HCT116 (cell line): ENCODE measurements around the gene MESD. TPM values are rescaled to one million over a fixed set of nuclear protein-coding genes. Genes with fewer than 3 reads are reported as not detected.

Experiments
- ATAC-seq: fragments of 200-7000 bp; cut with Tn5 transposase; 2 replicates; pipeline ENCODE4 v1.9.1; 2020; ENCODE audit warnings: mild to moderate bottlenecking, moderate library complexity
- BruUV-seq: library from RNA; stranded (reverse); fragments of 400-500 nt; replicated peaks from 2 replicates; lab custom pipeline; 2021; lab: Mats Ljungman, UMichigan
- CTCF ChIA-PET: fragments of 300-600 bp; sonication (Branson Sonifier 250); formaldehyde crosslinking; loops from one replicate; lab custom pipeline; 2021; ENCODE audit warnings: antibody characterized with exemption; lab: Charles Lee
- POLR2A ChIA-PET: fragments of 300-600, 350-600 bp; sonication (Branson Sonifier 250); formaldehyde crosslinking; loops from one replicate; lab custom pipeline; 2021; ENCODE audit warnings: antibody characterized with exemption; lab: Charles Lee
- RAD21 ChIA-PET, 2 experiments: fragments of 300-600 bp; sonication (Branson Sonifier 250); formaldehyde crosslinking; loops; one replicate each; lab custom pipeline; 2023; ENCODE audit warnings: low total read pairs in 2 of 2; ENCODE audit not compliant: uncharacterized antibody in 2 of 2, unreplicated experiment in 2 of 2, low non-redundant PET in 1 of 2; lab: Charles Lee
- DNase-seq: peaks from one replicate; pipeline ENCODE4 v3.0.0-alpha.2; 2010; ENCODE audit warnings: low read depth, low spot score
- H2AFZ ChIP-seq: fragments of 200-600 bp; shearing (Covaris generic), sonication (generic); 2 replicates; pipeline ENCODE4 v1.6.1; 2017; ENCODE audit warnings: low read depth, mixed run types, mixed read lengths, antibody characterized with exemption, low read length; ENCODE audit not compliant: poor library complexity, severe bottlenecking
- H3K27ac ChIP-seq: 2 replicates; pipeline ENCODE4 v1.5.1; 2012; ENCODE audit warnings: low read depth, low read length
- H3K27me3 ChIP-seq: fragments of 200-600 bp; sonication (generic); 2 replicates; pipeline ENCODE4 v1.6.1; 2016; ENCODE audit warnings: mixed run types, low read length, mixed read lengths; ENCODE audit not compliant: insufficient read depth
- H3K36me3 ChIP-seq, 2 experiments: fragments of 200-500 bp in 1 of 2; fragments of 200-600 bp in 1 of 2; sonication (Bioruptor generic) in 1 of 2; sonication (generic) in 1 of 2; 2 replicates each; pipeline versions ENCODE4 v1.5.1 to v1.6.1; 2014 to 2016; ENCODE audit warnings: low read length in 2 of 2, inconsistent platforms in 1 of 2, mixed read lengths in 1 of 2, mixed run types in 1 of 2; ENCODE audit not compliant: insufficient read depth in 2 of 2, control insufficient read depth in 1 of 2
- H3K4me1 ChIP-seq, 2 experiments: fragments of 200-600 bp in 1 of 2; sonication (generic) in 1 of 2; 2 replicates each; pipeline versions ENCODE4 v1.5.1 to v1.6.1; 2012 to 2017; ENCODE audit warnings: low read length in 2 of 2, inconsistent platforms in 1 of 2, mild to moderate bottlenecking in 1 of 2, mixed read lengths in 1 of 2, mixed run types in 1 of 2, moderate library complexity in 1 of 2; ENCODE audit not compliant: insufficient read depth in 2 of 2, control insufficient read depth in 1 of 2
- H3K4me2 ChIP-seq: fragments of 200-600 bp; sonication (generic); 2 replicates; pipeline ENCODE4 v1.6.1; 2017; ENCODE audit warnings: mixed run types, low read length, mixed read lengths
- H3K4me3 ChIP-seq, 2 experiments: fragments of 200-600 bp in 1 of 2; sonication (generic) in 1 of 2; replicated peaks in 1 of 2; 2 replicates each; pipeline ENCODE4 v1.5.1; 2011 to 2016; ENCODE audit warnings: low read length in 2 of 2, control low read depth in 1 of 2, low read depth in 1 of 2, mild to moderate bottlenecking in 1 of 2, mixed read lengths in 1 of 2, mixed run types in 1 of 2
- H3K79me2 ChIP-seq: fragments of 200-600 bp; sonication (generic); 2 replicates; pipeline ENCODE4 v1.6.1; 2017; ENCODE audit warnings: mild to moderate bottlenecking, mixed run types, low read length, moderate library complexity, mixed read lengths; ENCODE audit not compliant: insufficient read depth
- H3K9ac ChIP-seq: fragments of 200-600 bp; sonication (generic); 2 replicates; pipeline ENCODE4 v1.6.1; 2016; ENCODE audit warnings: low read length, mixed read lengths
- H3K9me2 ChIP-seq: fragments of 200-600 bp; sonication (generic), shearing (Covaris generic); 2 replicates; pipeline ENCODE4 v1.6.1; 2017; ENCODE audit warnings: mixed run types, mild to moderate bottlenecking, moderate library complexity; ENCODE audit not compliant: insufficient read depth
- H3K9me3 ChIP-seq, 2 experiments: fragments of 200-500 bp in 1 of 2; fragments of 200-600 bp in 1 of 2; sonication (Bioruptor generic) in 1 of 2; sonication (generic) in 1 of 2; 2 replicates each; pipeline ENCODE4 v1.6.1; 2014 to 2017; ENCODE audit warnings: low read length in 2 of 2, mixed read lengths in 2 of 2, inconsistent platforms in 1 of 2, low read depth in 1 of 2, mild to moderate bottlenecking in 1 of 2, mixed run types in 1 of 2, moderate library complexity in 1 of 2; ENCODE audit not compliant: control insufficient read depth in 1 of 2, insufficient read depth in 1 of 2
- H4K20me1 ChIP-seq: fragments of 200-600 bp; sonication (generic), shearing (Covaris generic); 2 replicates; pipeline ENCODE4 v1.6.1; 2017; ENCODE audit warnings: mixed run types, mild to moderate bottlenecking, moderate library complexity; ENCODE audit not compliant: insufficient read depth
- CEBPB ChIP-seq: IDR thresholded peaks from 2 replicates; pipeline ENCODE4 v1.6.1; 2012; ENCODE audit warnings: low read depth
- POLR2A ChIP-seq: IDR thresholded peaks from 2 replicates; pipeline ENCODE4 v1.7.0; 2011; ENCODE audit warnings: borderline replicate concordance; ENCODE audit not compliant: insufficient read depth, insufficient read length; ENCODE audit errors: extremely low read depth
- RAD21 ChIP-seq: IDR thresholded peaks from 2 replicates; pipeline ENCODE4 v1.6.1; 2012; ENCODE audit warnings: low read depth, mild to moderate bottlenecking
- REST ChIP-seq: IDR thresholded peaks from 2 replicates; pipeline ENCODE4 v1.6.1; 2012; ENCODE audit warnings: low read depth
- ZFX ChIP-seq: fragments of 450-650 bp; IDR thresholded peaks from 2 replicates; pipeline ENCODE4 v1.6.1; 2017
- intact Hi-C: fragments of 100-400 bp; cut with micrococcal nuclease; formaldehyde crosslinking; loops from 2 replicates; pipeline ENCODE4 v1.10.0; 2022
- total RNA-seq: library from RNA; stranded (reverse); gene quantifications from one replicate; pipeline ENCODE4 v1.2.1, GENCODE V29; 2021; ENCODE audit not compliant: unreplicated experiment
- TF ChIP-seq, protein P1 (sequence below), 3 experiments: fragments of 200-600 bp in 1 of 3; sonication (generic) in 1 of 3; IDR thresholded peaks in 2 of 3; conservative IDR thresholded peaks in 1 of 3; 2 replicates each; pipeline ENCODE4 v1.5.1; 2012 to 2017; ENCODE audit warnings: low read depth in 2 of 3, low read length in 2 of 3, antibody characterized with exemption in 1 of 3, borderline replicate concordance in 1 of 3, control low read depth in 1 of 3, mild to moderate bottlenecking in 1 of 3, mixed read lengths in 1 of 3, mixed run types in 1 of 3, moderate library complexity in 1 of 3; ENCODE audit not compliant: insufficient read depth in 1 of 3

MESD gene
- total RNA-seq, 1 experiment from 2014 or later: 22.5 TPM

DNA sequence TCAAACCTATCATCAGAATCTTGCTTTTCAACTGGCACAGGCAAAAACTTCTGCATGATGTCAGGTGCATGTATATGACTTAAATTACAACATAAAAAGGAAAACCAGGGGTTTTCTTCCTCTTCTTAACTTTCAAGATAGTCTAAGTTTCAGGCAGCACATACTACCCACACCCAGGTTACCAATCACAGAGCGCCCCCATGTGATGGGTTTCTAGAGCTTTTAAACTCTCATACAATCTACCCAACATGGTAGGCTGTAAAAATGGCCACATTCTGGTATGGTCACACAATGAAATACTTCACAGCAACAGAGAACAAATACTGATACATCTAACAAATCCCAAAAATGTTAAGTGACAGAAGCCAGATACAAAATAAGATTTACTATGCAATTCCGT, 7.4 kb downstream of the MESD start:
- ChIA-PET RAD21 (no interaction called here), CTCF (interaction anchor here (1.7 kb wide), 1 partner anchor 284 kb away, joined by 3 read pairs; no protein-coding TSS in a partner anchor), POLR2A (no interaction called here)
- no peaks in the 10 kb centered on the region for H4K20me1 ChIP-seq
- H3K4me1 ChIP-seq: peaks cover 8 to 21% of the 10 kb centered on the region in 2 experiments; a peak in 2 of 4 replicates
- no peak overlapping the region for H3K4me3 ChIP-seq
- H3K27ac ChIP-seq: no peak overlapping the region
- DNase-seq (no peak), ATAC-seq (no peak)
- H3K9me2 ChIP-seq: no peaks in the 10 kb centered on the region
- no peaks in the 10 kb centered on the region for H3K27me3 ChIP-seq
- TF ChIP-seq POLR2A: no peak
- TF ChIP-seq RAD21: 0 out of 2 replicates have a peak, but pooled peaks have one; percentile 19
- TF ChIP-seq, protein P1, sequence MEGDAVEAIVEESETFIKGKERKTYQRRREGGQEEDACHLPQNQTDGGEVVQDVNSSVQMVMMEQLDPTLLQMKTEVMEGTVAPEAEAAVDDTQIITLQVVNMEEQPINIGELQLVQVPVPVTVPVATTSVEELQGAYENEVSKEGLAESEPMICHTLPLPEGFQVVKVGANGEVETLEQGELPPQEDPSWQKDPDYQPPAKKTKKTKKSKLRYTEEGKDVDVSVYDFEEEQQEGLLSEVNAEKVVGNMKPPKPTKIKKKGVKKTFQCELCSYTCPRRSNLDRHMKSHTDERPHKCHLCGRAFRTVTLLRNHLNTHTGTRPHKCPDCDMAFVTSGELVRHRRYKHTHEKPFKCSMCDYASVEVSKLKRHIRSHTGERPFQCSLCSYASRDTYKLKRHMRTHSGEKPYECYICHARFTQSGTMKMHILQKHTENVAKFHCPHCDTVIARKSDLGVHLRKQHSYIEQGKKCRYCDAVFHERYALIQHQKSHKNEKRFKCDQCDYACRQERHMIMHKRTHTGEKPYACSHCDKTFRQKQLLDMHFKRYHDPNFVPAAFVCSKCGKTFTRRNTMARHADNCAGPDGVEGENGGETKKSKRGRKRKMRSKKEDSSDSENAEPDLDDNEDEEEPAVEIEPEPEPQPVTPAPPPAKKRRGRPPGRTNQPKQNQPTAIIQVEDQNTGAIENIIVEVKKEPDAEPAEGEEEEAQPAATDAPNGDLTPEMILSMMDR (IDR thresholded peaks at IDR 0.05 in 2 of 3, conservative IDR thresholded peaks at IDR 0.05 in 1 of 3; ENCODE audit: borderline replicate concordance in 1 of 3, insufficient read depth in 1 of 3, low read depth in 2 of 3, low read length in 2 of 3): peak in 2 of 3 experiments; percentile 6 to 30; a peak in 2 of 6 replicates
- no peak overlapping the region for H2AFZ ChIP-seq
- H3K9me3 ChIP-seq: no peaks in the 10 kb centered on the region
- no peak overlapping the region for H3K4me2 ChIP-seq
- no TSS peak for BruUV-seq
- intact Hi-C loops: no loop called here
- peaks cover 65% of the 10 kb centered on the region for H3K79me2 ChIP-seq
- peaks cover 19 to 23% of the 10 kb centered on the region in 2 experiments; a peak in 3 of 4 replicates for H3K36me3 ChIP-seq
- no peak overlapping the region for H3K9ac ChIP-seq

DNA sequence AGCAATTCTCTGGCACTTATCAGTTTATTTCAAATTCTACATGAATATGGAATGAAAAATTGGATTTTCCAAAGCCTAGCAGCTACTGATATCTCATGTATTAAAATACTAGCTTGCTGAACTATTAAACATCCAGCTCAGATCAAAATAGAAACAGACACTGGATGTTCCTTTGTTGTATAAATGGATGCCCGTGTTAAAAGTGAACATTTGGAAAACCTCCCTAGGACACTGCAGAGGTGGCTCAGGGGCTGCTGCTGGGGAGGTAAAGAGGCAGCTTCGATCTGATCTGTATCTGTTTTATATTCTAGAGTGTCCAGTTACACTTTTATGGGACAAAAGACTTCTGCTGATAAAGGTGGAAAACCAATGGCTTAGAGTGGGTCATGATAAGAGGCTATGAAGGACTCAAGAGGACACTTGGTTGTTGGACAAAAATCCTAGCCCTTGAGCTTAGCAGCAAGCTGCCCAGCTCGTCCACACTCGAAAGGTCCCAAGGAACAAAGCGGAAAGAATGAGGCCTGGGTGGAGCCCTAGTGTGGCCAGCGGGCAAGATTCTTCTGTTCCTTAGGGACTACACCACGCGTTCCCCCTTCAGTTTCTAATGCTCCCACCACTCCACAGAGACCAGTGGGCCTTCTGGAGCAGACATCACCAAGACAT, 9.9 kb downstream of the MESD start:
- Histone ChIP-seq H3K4me3 (no peak overlapping the region), H3K9ac (no peak overlapping the region), H3K4me1 (peaks cover 8 to 22% of the 10 kb centered on the region in 2 experiments; a peak in 2 of 4 replicates), H3K79me2 (peaks cover 52% of the 10 kb centered on the region), H3K27me3 (no peaks in the 10 kb centered on the region), H3K9me2 (no peaks in the 10 kb centered on the region), H3K4me2 (no peak overlapping the region), H2AFZ (no peak overlapping the region), H4K20me1 (no peaks in the 10 kb centered on the region), H3K36me3 (peaks cover 23% of the 10 kb centered on the region in 2 experiments; a peak in 3 of 4 replicates), H3K9me3 (no peaks in the 10 kb centered on the region), H3K27ac (no peak overlapping the region)
- DNase-seq (no peak), ATAC-seq (no peak)
- no TSS peak for BruUV-seq
- ChIA-PET CTCF (interaction anchor here (0.8 to 2.3 kb wide), 3 partner anchors 10 to 287 kb away, joined by 3 to 18 read pairs (median 6); no protein-coding TSS in a partner anchor), POLR2A (no interaction called here), RAD21 (interaction anchor here in 1 of 2 experiments (0.6 kb wide), 1 partner anchor 129 kb away, joined by 3 read pairs; no protein-coding TSS in a partner anchor)
- no peak for TF ChIP-seq POLR2A
- no peak for TF ChIP-seq CEBPB
- no peak for TF ChIP-seq ZFX
- no peak for TF ChIP-seq REST
- no peak for TF ChIP-seq RAD21
- TF ChIP-seq, protein P1 (IDR thresholded peaks at IDR 0.05 in 2 of 3, conservative IDR thresholded peaks at IDR 0.05 in 1 of 3; ENCODE audit: borderline replicate concordance in 1 of 3, insufficient read depth in 1 of 3, low read depth in 2 of 3, low read length in 2 of 3): no peak
- intact Hi-C loops: no loop called here
